NCI-H69 (cell line): ENCODE results near the gene ANKRD12.
"Not testable (repeated sequence)": the region's sequence is repeated elsewhere in the genome, so short reads cannot be mapped to it uniquely, and the experiment has no call there.

Experiments
- DNase-seq: peaks from one replicate; lab custom pipeline; 2025; lab: John Stamatoyannopoulos, UW

Gene ANKRD12

GRCh38 chr18:9136315-9137155 lies at the start of gene ANKRD12:
ANKRD12 (plus strand) TSS chr18:9136781; CDS start chr18:9182433, 45,652 bp downstream.
- peak; percentile 100 for DNase-seq

- no peak for DNase-seq
Observed at GRCh38 chr18:9087144-9087543, 49.4 kb upstream of the ANKRD12 start.

- no peak for DNase-seq
Observed at GRCh38 chr18:9088252-9088651, 48.3 kb upstream of the ANKRD12 start.

GRCh38 chr18:9088727-9089126 lies 47.9 kb upstream of the ANKRD12 start:
- not testable (repeated sequence) for DNase-seq

- no peak for DNase-seq
Observed at GRCh38 chr18:9090578-9090977, 46.0 kb upstream of the ANKRD12 start.

GRCh38 chr18:9091066-9091476 lies 45.5 kb upstream of the ANKRD12 start:
- no peak for DNase-seq

- DNase-seq, result no peak
Observed at GRCh38 chr18:9092665-9093064, 43.9 kb upstream of the ANKRD12 start.

- not testable (repeated sequence) for DNase-seq
Observed at GRCh38 chr18:9093109-9093508, 43.5 kb upstream of the ANKRD12 start.

GRCh38 chr18:9094307-9095226 lies 42.0 kb upstream of the ANKRD12 start:
- DNase-seq, result no peak

GRCh38 chr18:9095297-9096006 lies 41.1 kb upstream of the ANKRD12 start:
- no peak for DNase-seq

- no peak for DNase-seq
Observed at GRCh38 chr18:9096007-9096371, 40.6 kb upstream of the ANKRD12 start.

GRCh38 chr18:9096685-9097084 lies 39.9 kb upstream of the ANKRD12 start:
- DNase-seq, result no peak

- DNase-seq, result no peak
Observed at GRCh38 chr18:9097349-9097748, 39.2 kb upstream of the ANKRD12 start.

GRCh38 chr18:9100796-9101195 lies 35.8 kb upstream of the ANKRD12 start:
- no peak for DNase-seq

GRCh38 chr18:9101730-9102507 lies 34.7 kb upstream of the ANKRD12 start:
- peak; percentile 77 for DNase-seq

GRCh38 chr18:9102508-9103375 lies 33.8 kb upstream of the ANKRD12 start, which contains the start of gene NDUFV2:
NDUFV2 (plus strand) TSS chr18:9102699; CDS start chr18:9102744, 45 bp downstream.
- DNase-seq, result peak; percentile 100

- peak; percentile 53 for DNase-seq
Observed at GRCh38 chr18:9103376-9103873, 33.2 kb upstream of the ANKRD12 start.

GRCh38 chr18:9104244-9104901 lies 32.2 kb upstream of the ANKRD12 start:
- DNase-seq, result peak; percentile 40

GRCh38 chr18:9105420-9105819 lies 31.2 kb upstream of the ANKRD12 start:
- no peak for DNase-seq

- no peak for DNase-seq
Observed at GRCh38 chr18:9106094-9106493, 30.5 kb upstream of the ANKRD12 start.
